Stimulated activated CD4-positive, alpha-beta T cell treated with anti-CD3 and anti-CD28 coated beads, Interleukin-12 subunit alpha, Interleukin-12 subunit beta, amount 100 ng/mL, for 4 hours (primary cell): Measurements from ENCODE around the gene HES7.

Experiments used
- DNase-seq: peaks from one replicate; pipeline ENCODE4 v3.0.0-alpha.2; 2020

HES7 gene

DNA sequence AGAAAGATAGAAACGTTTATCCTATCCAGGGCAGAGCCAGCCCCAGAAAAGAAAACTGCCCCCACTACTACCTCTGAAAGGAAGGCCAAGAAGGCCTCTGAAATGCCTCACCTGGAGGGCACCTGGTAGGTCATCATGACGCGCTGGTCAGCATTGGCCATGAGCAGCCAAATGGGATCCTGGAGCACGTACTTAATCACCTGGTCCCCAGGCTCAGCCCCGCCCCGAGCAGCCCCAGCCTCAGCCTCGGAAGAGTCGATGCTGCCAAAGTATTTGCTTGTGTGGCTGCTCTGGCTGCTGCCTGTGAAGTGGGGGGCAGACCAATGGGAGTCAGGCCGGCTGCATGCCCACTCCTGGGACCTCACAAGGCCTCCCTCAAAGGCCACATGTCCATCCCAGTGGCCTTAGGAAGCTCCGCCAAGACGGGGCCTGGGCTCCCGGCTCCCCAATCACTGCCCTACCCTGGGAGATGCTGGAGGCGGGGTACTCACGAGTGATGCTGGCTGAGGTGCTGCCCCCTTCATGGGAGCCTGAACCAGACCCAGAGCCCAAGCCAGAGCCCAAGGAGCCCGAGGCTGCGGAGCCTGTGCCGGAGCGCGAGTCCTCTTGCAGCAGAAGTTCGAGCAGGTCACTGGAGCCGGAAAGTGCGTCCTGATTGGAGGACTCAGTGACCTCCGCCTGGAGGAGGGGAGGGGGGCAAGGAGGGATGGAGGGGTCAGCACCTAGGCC lies 18.4 kb upstream of the HES7 start:
- no peak for DNase-seq

GRCh38 chr17:8141741-8142140 lies 17.8 kb upstream of the HES7 start:
- DNase-seq: no peak

DNA sequence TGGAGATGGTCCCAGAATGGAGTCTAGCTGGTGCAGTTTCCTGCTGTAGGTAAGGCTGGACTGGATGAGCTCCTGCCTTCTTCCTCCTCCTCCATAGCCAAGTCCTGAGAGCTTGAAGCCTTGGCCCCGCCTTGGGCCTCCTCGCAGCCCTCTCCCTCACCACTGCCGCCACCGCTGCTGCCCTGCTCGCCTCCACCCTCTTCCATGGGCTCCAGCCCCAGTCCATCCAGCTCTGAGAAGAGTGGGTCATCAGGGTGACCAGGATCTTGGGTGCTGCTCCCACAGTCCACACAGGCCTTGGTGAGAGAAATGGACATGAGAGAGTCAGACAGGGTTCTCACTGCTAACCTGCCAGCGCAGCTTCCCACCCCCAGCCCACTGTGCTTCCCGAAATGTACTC lies 17.1 kb upstream of the HES7 start:
- DNase-seq: no peak

- DNase-seq: no peak
Observed at GRCh38 chr17:8140065-8141029, 16.4 kb upstream of the HES7 start.

GRCh38 chr17:8138672-8139371 lies 14.9 kb upstream of the HES7 start:
- DNase-seq: peak; percentile 97

DNA sequence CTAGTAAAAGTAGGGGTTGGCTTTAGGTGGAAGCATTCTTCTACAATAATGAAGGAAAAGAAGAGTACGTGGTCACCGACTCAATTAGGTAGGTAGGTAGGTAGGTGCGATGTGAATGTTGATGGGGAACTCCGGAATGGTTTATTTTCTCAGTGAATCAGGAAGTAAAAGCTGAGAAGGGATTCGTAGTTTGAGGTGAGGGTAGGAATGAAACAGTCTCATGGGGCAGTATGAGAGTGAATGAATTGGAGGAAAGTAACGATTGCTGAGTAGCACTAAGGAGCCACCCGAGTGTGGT lies 14.4 kb upstream of the HES7 start:
- DNase-seq: no peak

DNA sequence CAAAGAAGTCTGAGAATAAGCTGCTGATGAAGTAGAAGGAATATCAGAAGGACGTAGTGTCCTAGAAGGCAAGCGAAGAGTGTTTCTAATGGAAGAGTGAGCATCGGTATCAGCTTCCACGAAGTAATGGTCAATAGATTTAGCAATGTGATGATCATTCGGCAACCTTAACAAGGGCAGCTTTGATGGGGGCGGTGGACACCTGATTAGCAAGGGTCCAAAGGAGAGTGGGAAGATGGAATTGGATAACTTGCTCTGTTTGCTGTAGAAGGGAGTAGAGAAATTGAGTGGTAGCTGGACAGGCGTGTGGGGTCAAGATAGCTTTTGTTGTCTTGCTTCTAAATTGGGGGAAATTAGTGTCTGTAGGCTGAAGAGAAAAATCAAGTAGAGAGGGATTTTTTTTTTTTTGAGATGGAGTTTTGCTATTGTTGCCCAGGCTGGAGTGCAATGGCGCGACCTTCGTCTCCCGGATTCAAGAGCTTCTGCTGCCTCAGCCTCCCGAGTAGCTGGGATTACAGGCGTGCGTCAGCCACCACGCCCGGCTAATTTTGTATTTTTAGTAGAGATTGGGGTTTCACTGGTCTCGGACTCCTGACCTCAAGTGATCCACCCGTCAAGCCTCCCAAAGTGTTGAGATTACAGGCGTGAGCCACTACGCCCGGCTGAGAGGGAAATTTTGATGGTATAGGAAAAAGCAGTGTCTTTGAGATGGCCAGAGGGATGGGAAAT lies 13.9 kb upstream of the HES7 start:
- DNase-seq: no peak

DNA sequence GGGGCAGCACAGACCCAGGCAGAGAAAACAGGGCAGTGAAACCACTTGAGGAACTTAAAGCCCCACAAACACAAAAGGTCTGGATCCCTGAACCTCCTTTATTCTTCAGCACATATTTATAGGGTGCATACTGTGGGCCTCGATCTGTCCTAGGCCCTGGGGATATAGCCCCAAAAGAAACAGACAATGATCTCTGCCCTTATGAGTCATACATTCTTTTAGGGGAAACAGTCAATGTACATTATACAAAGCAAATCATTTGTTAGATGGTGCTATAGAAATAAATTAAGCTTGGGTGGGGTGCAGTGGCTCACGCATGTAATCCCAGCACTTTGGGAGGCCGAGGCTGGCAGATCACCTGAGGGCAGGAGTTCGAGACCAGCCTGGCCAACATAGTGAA lies 10.0 kb upstream of the HES7 start:
- no peak for DNase-seq

- no peak for DNase-seq
Observed at GRCh38 chr17:8133399-8133798, 9.5 kb upstream of the HES7 start.

- no peak for DNase-seq
Observed at GRCh38 chr17:8131844-8132441, 8.0 kb upstream of the HES7 start.

- DNase-seq: no peak
Observed at GRCh38 chr17:8128125-8128784, 4.3 kb upstream of the HES7 start.

- peak; percentile 59 for DNase-seq
Observed at GRCh38 chr17:8126491-8127066, 2.7 kb upstream of the HES7 start.

- DNase-seq: no peak
Observed at GRCh38 chr17:8125947-8126490, 2.1 kb upstream of the HES7 start.

- peak; percentile 92 for DNase-seq
Observed at GRCh38 chr17:8125154-8125946, 1.4 kb upstream of the HES7 start.

GRCh38 chr17:8124350-8125153 lies 646 bp upstream of the HES7 start:
- peak; percentile 14 for DNase-seq

DNA sequence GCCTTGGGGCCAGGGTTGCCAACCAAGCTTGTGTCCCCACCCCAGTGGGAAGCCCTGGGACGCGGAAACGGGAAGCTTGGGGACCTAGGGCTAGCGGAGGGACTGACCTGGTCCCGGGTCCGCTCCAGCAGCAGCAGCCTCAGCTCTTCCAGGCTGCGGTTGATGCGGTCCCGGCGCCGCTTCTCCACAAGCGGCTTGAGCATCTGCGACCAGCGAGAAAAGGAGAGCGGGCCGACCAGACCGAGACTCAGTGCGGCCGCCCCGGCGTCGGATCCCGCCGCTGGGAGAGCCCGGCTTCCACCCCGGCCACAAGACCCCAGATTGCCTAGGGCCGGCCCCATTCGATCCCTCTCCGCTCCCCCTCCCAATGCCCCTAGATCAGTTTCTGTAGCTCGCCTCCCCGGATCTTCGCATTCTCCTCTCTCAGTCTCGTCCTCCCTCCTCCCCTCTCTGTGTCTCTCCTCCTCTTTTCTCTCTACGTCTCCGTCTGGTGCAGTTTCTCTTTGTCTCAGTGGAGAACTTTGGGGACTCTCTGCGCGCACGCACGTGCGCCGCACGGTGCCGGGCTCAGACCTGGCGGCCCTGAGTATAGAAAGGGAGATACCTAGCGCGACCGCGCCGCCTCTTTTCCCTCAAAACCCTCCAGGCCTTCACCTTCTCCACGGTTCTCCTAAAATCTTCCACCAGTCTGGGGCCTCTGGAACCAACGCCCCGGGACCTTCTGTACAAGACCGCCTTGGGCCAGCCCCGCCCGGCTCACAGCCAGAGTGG lies 797 bp downstream of the HES7 start:
- DNase-seq: peak; percentile 49

DNA sequence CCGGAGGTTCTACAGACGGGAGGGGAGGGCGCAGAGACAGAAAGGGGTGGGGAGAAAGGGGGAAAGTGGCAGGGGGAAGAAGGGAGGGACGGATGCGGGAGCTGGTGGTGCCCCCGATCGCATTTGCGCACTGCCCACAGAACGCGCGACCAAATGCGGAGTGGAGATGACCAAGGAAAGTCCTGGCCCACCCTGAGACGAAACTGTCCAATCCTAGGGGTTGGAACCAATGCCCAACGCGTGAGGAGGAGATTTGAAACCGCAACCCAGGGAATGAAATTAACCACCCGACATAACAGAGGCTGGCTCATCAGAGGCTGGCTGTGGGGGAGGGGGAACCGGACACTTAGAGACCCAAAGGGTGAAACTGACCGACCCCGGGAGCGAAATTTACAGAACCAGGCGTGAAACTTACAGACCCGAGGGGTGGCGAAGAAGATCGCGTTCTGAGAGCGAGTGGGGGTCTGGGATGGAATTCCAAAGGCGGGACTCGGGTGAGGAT lies 1.4 kb downstream of the HES7 start:
- DNase-seq: no peak

DNA sequence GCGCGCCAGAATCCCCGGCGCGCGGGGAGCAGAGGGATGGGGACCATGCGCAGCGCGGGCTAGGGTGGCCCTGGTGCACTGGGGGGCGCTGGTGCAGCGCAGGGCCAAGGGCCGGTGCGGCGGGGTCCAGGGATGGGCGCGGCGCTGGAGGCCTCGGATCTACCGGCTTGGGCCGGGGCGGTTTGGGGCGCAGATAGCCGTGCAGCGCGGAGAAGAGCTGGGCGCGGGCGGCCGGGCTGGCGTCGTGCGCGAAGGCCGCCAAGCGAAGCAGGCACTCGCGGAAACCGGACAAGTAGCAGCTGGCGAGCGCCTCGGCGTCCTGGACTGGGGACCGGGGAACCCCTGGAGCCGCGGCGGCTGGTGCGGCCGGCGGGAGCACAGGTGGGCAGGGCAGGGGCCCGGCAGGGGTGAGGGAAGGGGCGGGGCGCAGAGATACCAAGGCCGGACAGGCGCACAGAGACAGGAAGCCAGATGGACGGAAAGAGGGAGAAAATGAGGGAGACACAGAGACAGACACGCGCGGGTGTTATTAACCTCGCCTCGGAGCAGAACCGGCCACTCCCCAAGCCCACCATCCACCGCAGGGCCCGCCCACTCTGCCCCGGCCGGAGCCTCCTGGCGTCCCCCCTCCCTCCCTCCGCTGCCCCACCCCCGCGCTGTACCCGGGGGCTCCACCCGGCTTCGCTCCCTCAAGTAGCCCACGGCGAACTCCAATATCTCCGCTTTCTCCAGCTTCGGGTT lies 2.1 kb downstream of the HES7 start:
- peak; percentile 54 for DNase-seq
